Vagina (tissue), 2 donors: Measurements from ENCODE around the gene LRG1.

ENCODE experiments used
- CTCF ChIP-seq, 3 experiments: fragments of 450-650 bp in 2 of 3; fragments of 200-600 bp in 1 of 3; sonication (generic) in 1 of 3; IDR thresholded peaks; one replicate each; pipeline ENCODE4 v1.5.1; 2017 to 2019; ENCODE audit warnings: antibody characterized with exemption in 3 of 3, mild to moderate bottlenecking in 2 of 3, moderate library complexity in 2 of 3
- POLR2A ChIP-seq, 2 donors: fragments of 450-650 bp; IDR thresholded peaks; one replicate each; pipeline ENCODE4 v1.6.1; 2017; ENCODE audit warnings: antibody characterized with exemption in 2 of 2, mild to moderate bottlenecking in 2 of 2, moderate library complexity in 2 of 2
- POLR2AphosphoS5 ChIP-seq, 2 donors: sonication (generic); formaldehyde crosslinking; IDR thresholded peaks; one replicate each; pipeline ENCODE4 v1.9.0; 2017; ENCODE audit warnings: antibody characterized with exemption in 2 of 2, mild to moderate bottlenecking in 2 of 2, low read depth in 1 of 2; ENCODE audit not compliant: insufficient read depth in 1 of 2

- TF ChIP-seq CTCF (IDR thresholded peaks at IDR 0.05) (no peak), POLR2A (IDR thresholded peaks at IDR 0.05) (no peak), POLR2AphosphoS5 (IDR thresholded peaks at IDR 0.05; ENCODE audit: insufficient read depth in 1 of 2, low read depth in 1 of 2) (no peak)
Observed at GRCh38 chr19:4519521-4520277, 20.1 kb downstream of the LRG1 start.
